Measurements from ENCODE around the gene UBAP2L. TPM values are rescaled to one million over a fixed set of nuclear protein-coding genes. Genes with fewer than 3 reads are reported as not detected.
"Not testable (repeated sequence)": the region's sequence is repeated elsewhere in the genome, so short reads cannot be mapped to it uniquely, and the experiment has no call there.

Gene UBAP2L
- total and polyA plus RNA-seq, 2 experiments from 2014 or later: 98.5 to 157 TPM

- DNase-seq (ENCODE audit: low spot score); H3K4me2 ChIP-seq; H3K27me3 Mint-ChIP-seq (ENCODE audit: insufficient read depth, low read depth, poor library complexity); H3K4me1 ChIP-seq (ENCODE audit: insufficient read depth); H3K4me3 Mint-ChIP-seq; H3K27ac ChIP-seq (ENCODE audit: low read depth); H3K9me2 ChIP-seq (ENCODE audit: insufficient read depth); H2AFZ ChIP-seq; H3K4me1 Mint-ChIP-seq; H3K9me3 Mint-ChIP-seq; H3K4me3 ChIP-seq; ATAC-seq; H3K27me3 ChIP-seq (ENCODE audit: insufficient read depth): not testable (repeated sequence)
- Histone ChIP-seq H4K20me1 (replicated peaks; ENCODE audit: insufficient read depth) (peaks cover 56% of the 10 kb centered on the region), H3K36me3 (ENCODE audit: insufficient read depth) (peaks cover 97% of the 10 kb centered on the region), H3K79me2 (replicated peaks; ENCODE audit: insufficient read depth) (peaks cover 98% of the 10 kb centered on the region), H3F3A (replicated peaks; ENCODE audit: low read depth) (peaks cover 17% of the 10 kb centered on the region; the same call in 1 of the 2 replicates)
- Mint-ChIP-seq H3K36me3 (ENCODE audit: low read depth) (peaks cover 96% of the 10 kb centered on the region), H3K27ac (peak overlapping the region; percentile 85; the same call in 1 of the 2 replicates)
These were observed 12.4 kb downstream of the UBAP2L start for GRCh38 chr1:154233127-154233526.

- DNase-seq (ENCODE audit: low spot score) (no peak), ATAC-seq (no peak)
- Mint-ChIP-seq H3K36me3 (ENCODE audit: low read depth) (peaks cover 94% of the 10 kb centered on the region), H3K4me3 (no peak overlapping the region), H3K9me3 (no peaks in the 10 kb centered on the region), H3K4me1 (no peaks in the 10 kb centered on the region), H3K27ac (no peak overlapping the region), H3K27me3 (ENCODE audit: insufficient read depth, low read depth, poor library complexity) (no peaks in the 10 kb centered on the region)
- Histone ChIP-seq H3K9me2 (ENCODE audit: insufficient read depth) (no peaks in the 10 kb centered on the region), H4K20me1 (replicated peaks; ENCODE audit: insufficient read depth) (peaks cover 74% of the 10 kb centered on the region), H2AFZ (no peak overlapping the region), H3F3A (replicated peaks; ENCODE audit: low read depth) (peaks cover 19% of the 10 kb centered on the region), H3K79me2 (replicated peaks; ENCODE audit: insufficient read depth) (peaks cover 98% of the 10 kb centered on the region), H3K4me2 (no peak overlapping the region), H3K27ac (ENCODE audit: low read depth) (no peak overlapping the region), H3K36me3 (ENCODE audit: insufficient read depth) (peaks cover 89% of the 10 kb centered on the region), H3K4me1 (ENCODE audit: insufficient read depth) (no peaks in the 10 kb centered on the region), H3K27me3 (ENCODE audit: insufficient read depth) (no peaks in the 10 kb centered on the region), H3K4me3 (no peak overlapping the region)
- TF ChIP-seq ETS1 (IDR thresholded peaks at IDR 0.05) (no peak), STAT1 (IDR thresholded peaks at IDR 0.05; ENCODE audit: unreplicated experiment) (no peak), ZNF114 (CRISPR knock-in tag; IDR thresholded peaks at IDR 0.05) (no peak), REST (IDR thresholded peaks at IDR 0.05; ENCODE audit: unreplicated experiment) (no peak), ZNF462 (CRISPR knock-in tag; IDR thresholded peaks at IDR 0.05) (no peak), ZNF331 (CRISPR knock-in tag; IDR thresholded peaks at IDR 0.05; ENCODE audit: low read depth) (no peak)
These were observed 16.1 kb downstream of the UBAP2L start for GRCh38 chr1:154236855-154237254.

Data from GM23338 (cell line).